ELF-1 (cell line): ENCODE data around the gene RIPK1.
"Not testable (repeated sequence)": the region's sequence is repeated elsewhere in the genome, so short reads cannot be mapped to it uniquely, and the experiment has no call there.

Experiments
- DNase-seq: peaks from one replicate; pipeline ENCODE4 v3.0.0-alpha.2; 2016; ENCODE audit warnings: low read depth, low spot score

The RIPK1 gene

DNA sequence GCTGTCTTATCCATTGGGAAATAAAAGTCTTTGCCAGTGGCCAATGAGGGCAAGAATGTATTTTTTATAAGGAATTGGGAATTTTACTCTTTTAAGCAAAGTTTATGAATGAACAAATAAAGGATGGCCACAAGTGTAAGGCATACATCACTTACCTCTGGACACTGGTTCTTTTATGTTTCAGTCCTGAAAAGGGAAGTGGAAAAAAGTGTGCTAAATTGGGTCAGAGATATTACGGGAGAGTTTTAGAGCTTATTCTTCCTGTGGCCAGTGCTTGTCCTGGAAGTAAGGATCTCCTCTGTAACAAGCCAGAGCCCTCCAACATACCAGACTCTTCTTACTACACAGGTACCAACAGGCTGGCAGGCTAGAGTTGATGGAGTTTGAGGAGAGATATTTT is 22.5 kb upstream of the RIPK1 start:
- no peak for DNase-seq

- no peak for DNase-seq
Observed at GRCh38 chr6:3046295-3046694, 22.0 kb upstream of the RIPK1 start.

DNA sequence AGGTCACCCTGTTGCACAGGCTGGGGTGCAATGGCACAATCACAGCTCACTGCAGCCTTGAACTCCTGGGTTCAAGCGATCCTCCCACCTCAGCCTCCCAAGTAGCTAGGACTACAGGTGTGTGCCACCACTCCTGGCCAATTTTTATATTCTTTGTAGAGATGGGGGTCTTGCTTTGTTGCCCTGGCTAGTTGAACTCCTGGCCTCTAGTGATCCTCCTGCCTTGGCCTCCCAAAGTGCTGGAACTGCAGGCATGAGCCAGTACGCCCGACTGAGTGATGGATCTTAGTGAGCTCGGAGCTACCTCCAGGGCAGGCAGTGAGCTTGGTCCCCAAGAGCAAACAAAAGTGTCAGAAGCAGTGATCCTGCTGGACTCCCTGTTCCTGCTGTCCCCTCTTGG is 20.3 kb upstream of the RIPK1 start:
- DNase-seq = not testable (repeated sequence)

GRCh38 chr6:3052481-3053230 is 15.6 kb upstream of the RIPK1 start:
- DNase-seq = no peak

- no peak for DNase-seq
Observed at GRCh38 chr6:3053231-3053508, 15.1 kb upstream of the RIPK1 start.

DNA sequence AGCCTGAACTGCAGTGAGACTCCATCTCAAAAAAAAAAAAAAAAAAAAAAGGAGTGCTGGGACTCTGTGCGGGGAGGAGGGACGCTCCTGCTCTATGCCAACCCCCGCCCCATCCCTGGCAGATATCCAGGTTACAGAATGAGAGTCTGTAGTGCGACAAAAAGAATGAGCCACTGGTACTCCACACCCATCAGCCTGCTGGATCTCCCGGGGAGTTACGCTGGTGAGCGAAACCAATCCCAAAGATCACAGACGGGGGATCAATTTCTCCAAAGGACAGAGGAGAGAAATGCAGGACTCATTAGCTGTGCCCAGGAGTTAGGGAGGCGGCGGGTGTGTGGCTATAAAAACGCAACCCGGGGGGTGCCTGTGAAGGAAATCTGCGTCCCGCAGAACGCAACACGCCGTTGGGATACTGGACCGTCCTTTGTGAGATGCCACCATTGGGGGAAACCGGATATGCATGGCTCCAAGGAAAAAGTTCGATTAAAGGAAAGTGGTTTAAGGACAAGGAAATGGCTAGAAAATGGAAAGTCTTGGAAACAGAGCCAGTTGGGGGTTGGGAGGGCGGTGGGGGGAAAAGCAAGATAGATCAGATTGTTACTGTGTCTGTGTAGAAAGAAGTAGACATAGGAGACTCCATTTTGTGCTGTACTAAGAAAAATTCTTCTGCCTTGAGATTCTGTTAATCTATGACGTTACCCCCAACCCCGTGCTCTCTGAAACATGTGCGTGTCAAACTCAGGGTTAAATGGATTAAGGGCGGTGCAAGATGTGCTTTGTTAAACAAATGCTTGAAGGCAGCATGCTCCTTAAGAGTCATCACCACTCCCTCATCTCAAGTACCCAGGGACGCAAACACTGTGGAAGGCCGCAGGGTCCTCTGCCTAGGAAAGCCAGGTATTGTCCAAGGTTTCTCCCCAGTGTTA is 13.8 kb upstream of the RIPK1 start:
- peak; percentile 57 for DNase-seq

DNA sequence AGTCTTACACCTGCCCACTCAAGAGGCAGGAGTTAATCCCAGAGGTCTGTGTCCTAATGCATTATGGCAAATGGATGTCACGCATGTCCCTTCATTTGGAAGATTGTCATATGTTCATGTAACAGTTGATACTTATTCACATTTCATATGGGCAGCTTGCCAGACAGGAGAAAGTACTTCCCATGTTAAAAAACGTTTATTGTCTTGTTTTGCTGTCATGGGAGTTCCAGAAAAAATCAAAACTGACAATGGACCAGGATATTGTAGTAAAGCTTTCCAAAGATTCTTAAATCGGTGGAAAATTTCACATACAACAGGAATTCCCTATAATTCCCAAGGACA is 13.2 kb upstream of the RIPK1 start:
- not testable (repeated sequence) for DNase-seq

DNA sequence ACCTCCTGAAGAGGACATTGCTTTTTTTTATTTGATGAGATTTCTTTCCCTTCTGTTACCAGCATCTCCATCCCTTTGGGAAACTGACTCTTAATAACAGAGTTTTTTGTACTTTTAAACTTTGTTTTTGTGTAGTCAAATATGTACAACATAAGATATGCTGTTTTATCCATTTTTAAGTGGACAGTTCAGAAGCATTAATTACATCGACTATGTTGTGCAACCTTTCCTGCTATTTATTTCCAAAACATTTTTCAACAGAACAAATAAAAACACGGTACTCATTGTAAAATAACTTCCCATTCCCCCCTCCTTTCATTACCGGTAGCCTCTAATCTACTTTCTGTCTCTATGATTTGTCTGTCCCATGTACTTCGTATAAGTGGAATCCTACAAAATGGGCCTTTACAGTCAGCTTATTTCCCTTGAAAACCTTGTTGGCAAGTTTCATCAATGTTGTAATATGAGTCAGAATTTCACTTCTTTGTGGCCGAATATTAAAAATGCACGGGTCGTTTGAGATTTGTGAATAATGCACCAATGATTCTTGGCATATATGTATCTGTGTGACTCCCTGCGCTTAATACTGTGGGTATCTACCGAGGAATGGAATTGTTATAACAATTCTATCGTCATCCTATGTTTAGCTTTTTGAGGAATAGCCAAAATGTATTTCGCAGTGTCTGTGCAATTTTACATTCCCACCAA is 11.1 kb upstream of the RIPK1 start:
- DNase-seq = no peak

DNA sequence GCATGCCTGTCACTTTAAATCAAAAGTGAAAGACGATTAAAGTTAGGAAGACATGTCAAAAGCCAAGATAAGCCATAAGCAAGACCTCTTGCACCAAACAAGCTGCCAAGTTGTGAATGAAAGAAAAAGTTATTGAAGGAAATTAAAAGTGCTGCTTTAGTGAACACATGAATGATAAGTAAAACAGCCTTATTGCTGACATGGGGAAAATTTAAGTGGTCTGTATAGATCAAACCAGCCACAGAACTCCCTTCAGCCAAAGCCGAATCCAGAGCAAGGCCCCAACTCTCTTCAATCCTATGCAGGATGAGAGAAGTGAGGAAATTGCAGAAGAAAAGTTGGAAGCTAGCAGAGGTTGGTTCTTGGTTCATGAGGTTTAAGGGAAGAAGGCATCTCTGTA is 9.3 kb upstream of the RIPK1 start:
- DNase-seq = no peak

DNA sequence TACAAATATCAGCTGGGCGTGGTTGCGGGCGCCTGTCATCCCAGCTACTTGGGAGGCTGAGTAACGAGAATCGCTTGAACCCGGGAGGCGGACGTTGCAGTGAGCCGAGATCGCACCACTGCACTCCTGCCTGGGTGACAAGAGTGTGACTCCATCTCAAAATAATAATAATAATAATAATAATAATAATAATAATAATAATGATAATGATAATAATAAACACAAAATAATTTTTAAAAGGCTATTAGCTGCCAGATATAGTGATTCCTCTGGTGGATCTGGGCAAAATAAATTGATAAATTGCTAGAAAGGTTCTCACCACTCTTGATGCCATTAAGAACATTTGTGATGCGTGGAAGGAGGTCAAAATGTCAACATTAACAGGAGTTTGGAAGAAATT is 8.2 kb upstream of the RIPK1 start:
- DNase-seq = not testable (repeated sequence)

DNA sequence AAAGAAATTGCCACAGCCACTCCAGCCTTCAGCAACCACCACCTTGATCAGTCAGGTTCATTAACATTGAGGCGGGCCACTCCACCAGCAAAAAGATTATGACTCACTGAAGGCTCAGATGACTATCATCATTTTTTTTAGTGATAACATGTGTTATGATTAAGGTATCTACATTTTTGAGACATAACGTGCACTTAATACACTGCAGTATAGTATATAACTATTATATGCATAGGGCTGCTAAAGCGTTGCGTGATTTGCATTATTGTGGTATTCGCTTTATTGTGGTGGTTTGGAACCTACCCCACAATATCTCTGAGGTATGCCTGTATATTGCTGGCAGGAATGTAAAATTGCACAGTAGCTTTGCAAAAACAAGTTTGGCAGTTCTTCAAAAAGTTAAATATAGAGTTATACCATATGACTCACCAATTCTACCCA is 6.8 kb upstream of the RIPK1 start:
- DNase-seq = no peak

DNA sequence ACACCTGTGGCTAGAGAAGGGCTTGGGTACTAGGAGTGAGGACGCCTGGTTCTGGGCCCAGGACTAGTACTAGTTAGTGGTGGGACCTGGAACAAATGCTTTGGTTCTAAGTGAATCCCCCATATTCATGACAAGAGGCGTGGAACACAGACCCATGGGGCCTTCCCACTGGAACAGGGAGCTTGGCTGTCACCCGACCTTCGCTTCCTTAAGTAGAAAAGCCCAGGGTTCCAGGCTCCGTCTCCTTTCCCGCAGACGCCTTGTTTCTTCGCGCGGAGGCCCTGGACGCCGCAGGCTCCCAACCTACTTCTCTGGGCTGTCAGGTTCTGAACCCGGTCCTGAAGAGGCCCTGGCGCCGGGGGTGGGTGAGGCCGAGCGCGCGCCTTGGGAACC is 5.0 kb upstream of the RIPK1 start:
- DNase-seq = peak; percentile 32

DNA sequence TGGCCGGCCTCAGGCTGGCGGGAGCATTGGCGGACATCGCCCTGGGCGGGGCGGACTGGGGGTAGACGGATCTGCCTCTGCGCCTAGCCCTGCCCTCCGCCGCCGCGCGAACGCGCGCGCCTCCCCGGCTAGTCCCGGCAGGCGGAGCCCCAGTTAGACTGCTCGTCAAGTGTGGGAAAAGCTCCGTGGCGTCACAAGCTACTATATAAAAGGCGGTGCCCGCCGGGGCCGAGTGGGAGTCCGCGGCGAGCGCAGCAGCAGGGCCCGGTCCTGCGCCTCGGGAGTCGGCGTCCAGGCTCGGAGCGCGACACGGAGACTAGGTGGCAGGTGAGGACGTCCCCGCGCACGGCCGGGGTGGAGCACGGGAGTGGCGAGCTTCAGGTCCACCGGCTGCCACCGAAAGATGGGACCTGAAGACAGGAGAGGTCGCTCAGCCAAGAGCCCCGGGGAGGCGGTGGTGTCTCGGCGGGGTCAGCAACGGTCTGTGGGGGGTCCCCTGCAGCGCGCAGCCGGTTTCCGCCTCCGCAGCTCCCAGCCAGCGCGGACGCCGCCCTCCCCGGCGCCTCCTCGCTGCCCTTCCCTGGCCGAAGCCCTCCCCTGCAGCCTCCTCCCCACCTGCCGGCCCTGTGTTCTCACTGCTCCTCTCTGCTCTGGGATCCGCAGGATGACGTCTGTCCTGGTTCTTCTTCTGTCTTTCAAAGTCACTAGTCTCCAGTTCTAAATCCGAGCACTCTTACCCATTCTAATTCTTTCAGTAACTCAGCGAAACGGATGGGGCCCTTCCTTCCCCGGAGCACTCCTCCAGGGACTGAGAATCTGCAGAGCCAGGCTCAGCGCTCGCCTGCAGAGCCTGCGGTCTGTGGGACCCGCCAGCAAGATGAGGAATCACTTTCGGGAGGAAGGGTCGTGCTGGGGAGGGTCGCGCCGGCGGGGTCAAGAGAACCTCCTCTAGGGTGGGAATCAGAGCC is 4.3 kb upstream of the RIPK1 start:
- DNase-seq = peak; percentile 89

DNA sequence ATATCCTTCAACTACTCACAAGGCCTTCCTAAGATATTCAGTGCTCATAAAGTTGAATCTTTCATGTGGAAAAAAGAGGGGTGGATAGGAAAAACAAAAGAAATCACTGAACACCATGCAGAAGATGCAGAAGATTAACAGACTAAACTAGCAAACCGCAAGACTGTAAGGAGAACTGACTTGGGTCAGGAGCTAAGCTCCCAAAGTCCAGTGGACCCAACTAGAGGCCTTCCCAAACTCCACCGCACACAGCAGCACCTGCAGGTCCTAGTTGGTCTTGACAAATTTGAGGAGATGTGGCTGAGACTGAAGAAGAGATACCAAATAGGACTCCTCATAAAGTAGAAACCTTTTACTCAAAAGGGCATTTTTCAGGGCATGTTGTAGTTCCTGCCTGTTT is 3.3 kb downstream of the RIPK1 start:
- DNase-seq = no peak

GRCh38 chr6:3072798-3073197 is 4.5 kb downstream of the RIPK1 start:
- no peak for DNase-seq

DNA sequence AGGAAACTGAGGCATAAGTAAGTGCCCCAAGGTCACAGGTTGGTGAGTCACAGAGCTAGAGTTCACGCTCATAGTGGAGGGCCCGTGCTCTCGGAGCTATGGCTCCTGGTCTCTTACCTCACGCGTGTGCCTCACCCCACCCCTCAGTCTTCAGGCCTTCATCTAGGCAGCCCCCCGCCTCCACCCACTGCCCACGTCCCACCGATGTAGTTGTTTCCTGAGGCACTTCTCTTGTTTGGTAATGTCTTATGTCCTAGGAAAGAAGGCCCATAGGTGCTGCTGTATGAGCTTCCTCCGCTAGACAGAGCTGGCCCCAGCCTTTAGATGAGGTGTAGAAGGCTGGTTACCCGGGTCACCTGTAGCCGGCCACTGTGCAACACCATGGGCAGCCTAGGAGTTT is 5.1 kb downstream of the RIPK1 start:
- DNase-seq = no peak

- no peak for DNase-seq
Observed at GRCh38 chr6:3075772-3076113, 7.4 kb downstream of the RIPK1 start.

DNA sequence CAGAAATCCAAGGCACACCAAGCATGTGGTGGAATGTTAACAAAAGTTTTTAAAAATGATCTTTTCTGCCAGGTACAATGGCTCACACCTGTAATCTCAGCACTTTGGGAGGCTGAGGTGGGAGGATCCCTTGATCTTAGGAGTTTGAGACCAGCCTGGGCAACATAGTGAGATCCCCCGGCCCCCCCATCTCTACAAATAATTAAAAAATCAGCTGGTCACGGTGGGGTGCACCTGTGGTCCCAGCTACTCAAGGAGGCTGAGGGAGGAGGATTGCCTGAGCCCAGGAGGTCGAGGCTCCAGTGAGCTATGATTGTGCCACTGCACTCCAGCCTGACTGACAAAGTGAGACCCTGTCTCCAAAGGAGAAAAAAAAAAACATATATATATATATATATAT is 8.0 kb downstream of the RIPK1 start:
- no peak for DNase-seq

GRCh38 chr6:3077430-3077829 is 9.1 kb downstream of the RIPK1 start:
- no peak for DNase-seq

- not testable (repeated sequence) for DNase-seq
Observed at GRCh38 chr6:3078952-3079351, 10.7 kb downstream of the RIPK1 start.

DNA sequence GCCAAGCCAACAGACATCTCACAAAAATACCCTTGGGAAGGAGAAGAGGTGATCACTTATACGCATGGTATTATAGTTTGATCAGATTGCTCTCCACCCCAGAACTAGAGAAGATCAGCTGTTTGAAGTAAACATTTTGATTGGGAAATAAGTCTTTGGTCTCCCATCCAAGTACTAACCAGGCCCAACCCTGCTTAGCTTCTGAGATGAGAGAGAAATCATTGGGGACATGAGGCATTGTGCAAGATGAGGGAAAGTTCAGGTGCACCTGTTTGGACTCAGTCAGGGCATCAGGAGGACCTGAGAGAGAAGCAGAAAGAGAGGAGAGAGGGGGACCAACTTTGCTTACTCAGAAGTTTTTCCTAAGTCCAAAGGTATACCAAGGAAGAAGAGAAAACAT is 11.4 kb downstream of the RIPK1 start:
- DNase-seq = no peak

- peak; percentile 14 for DNase-seq
Observed at GRCh38 chr6:3081960-3082359, 13.7 kb downstream of the RIPK1 start.
